GM12878 (cell line): ENCODE results near the gene NT5M. TPM values are rescaled to one million over a fixed set of nuclear protein-coding genes. Genes with fewer than 3 reads are reported as not detected.

Source experiments
- ATAC-seq: fragments of 200-7000 bp; cut with Tn5 transposase; 3 replicates; pipeline ENCODE4 v1.9.1; 2020; ENCODE audit warnings: mild to moderate bottlenecking, moderate library complexity
- BruUV-seq: library from RNA; stranded (reverse); fragments of 400-500 nt; replicated peaks from 2 replicates; lab custom pipeline; 2021; lab: Mats Ljungman, UMichigan
- CTCF ChIA-PET: fragments of 300-600 bp; sonication (Branson Sonifier 250); formaldehyde crosslinking; extraction: SDS; loops from one replicate; lab custom pipeline; 2021; ENCODE audit warnings: inconsistent platforms; lab: Yijun Ruan, JAX
- POLR2A ChIA-PET: fragments of 350-600 bp; formaldehyde crosslinking; extraction: SDS; loops from one replicate; lab custom pipeline; 2021; ENCODE audit warnings: inconsistent platforms; lab: Charles Lee
- RAD21 ChIA-PET: fragments of 300-600 bp; sonication (Branson Sonifier 250); formaldehyde crosslinking; loops from one replicate; lab custom pipeline; 2023; ENCODE audit warnings: antibody characterized with exemption; ENCODE audit not compliant: unreplicated experiment; lab: Charles Lee
- SMC1A ChIA-PET: fragments of 300-600 bp; sonication (Branson Sonifier 250); formaldehyde crosslinking; loops from one replicate; lab custom pipeline; 2023; ENCODE audit not compliant: unreplicated experiment, uncharacterized antibody; lab: Charles Lee
- DNase-seq: peaks from one replicate; pipeline ENCODE4 v3.0.0-alpha.2; 2011; ENCODE audit warnings: low read depth, low spot score
- FAIRE-seq: peaks from 3 replicates; lab custom pipeline; 2011; peaks lifted over from hg19 to GRCh38; lab: Jason Lieb, UNC
- H2AFZ ChIP-seq: 2 replicates; pipeline ENCODE4 v1.6.0; 2011; ENCODE audit warnings: low read depth, low read length, control low read depth; ENCODE audit not compliant: control insufficient read depth
- H3K27ac ChIP-seq: 2 replicates; pipeline ENCODE4 v1.5.1; 2011; ENCODE audit warnings: control low read depth; ENCODE audit not compliant: control insufficient read depth, insufficient read depth
- H3K27me3 ChIP-seq, 2 experiments: replicated peaks in 1 of 2; 2 replicates each; pipeline versions ENCODE4 v1.6.0 to v1.6.1; 2011; ENCODE audit warnings: low read length in 1 of 2; ENCODE audit not compliant: control insufficient read depth in 2 of 2, insufficient read depth in 2 of 2
- H3K36me3 ChIP-seq, 2 experiments: 2 replicates each; pipeline ENCODE4 v1.5.1; 2011; ENCODE audit warnings: low read length in 1 of 2; ENCODE audit not compliant: control insufficient read depth in 2 of 2, insufficient read depth in 2 of 2
- H3K4me1 ChIP-seq: 2 replicates; pipeline ENCODE4 v1.6.1; 2011; ENCODE audit warnings: mild to moderate bottlenecking, low read length, moderate library complexity, mixed read lengths; ENCODE audit not compliant: control insufficient read depth, insufficient read depth
- H3K4me2 ChIP-seq: 2 replicates; pipeline ENCODE4 v1.6.0; 2011; ENCODE audit warnings: control low read depth; ENCODE audit not compliant: control insufficient read depth, insufficient read depth
- H3K4me3 ChIP-seq: fragments of 200-600 bp; sonication (generic); 2 replicates; pipeline ENCODE4 v1.5.1; 2016
- H3K79me2 ChIP-seq: 2 replicates; pipeline ENCODE4 v1.6.0; 2011; ENCODE audit warnings: low read length; ENCODE audit not compliant: control insufficient read depth, insufficient read depth
- H3K9ac ChIP-seq: 2 replicates; pipeline ENCODE4 v1.8.0; 2011; ENCODE audit warnings: low read length, control low read depth, mixed read lengths; ENCODE audit not compliant: control insufficient read depth, insufficient read depth
- H3K9me3 ChIP-seq: replicated peaks from 3 replicates; pipeline ENCODE4 v1.5.1; 2011; ENCODE audit warnings: mild to moderate bottlenecking, low read length; ENCODE audit not compliant: control insufficient read depth, insufficient read depth
- H4K20me1 ChIP-seq: 2 replicates; pipeline ENCODE4 v1.6.0; 2011; ENCODE audit not compliant: control insufficient read depth, insufficient read depth
- CHD4 ChIP-seq: fragments of 200-600 bp; sonication (generic); IDR thresholded peaks from 2 replicates; pipeline ENCODE4 v1.6.1; 2016; ENCODE audit warnings: mild to moderate bottlenecking
- DPF2 ChIP-seq: fragments of 450-650 bp; IDR thresholded peaks from 2 replicates; pipeline ENCODE4 v1.6.1; 2017; ENCODE audit warnings: mild to moderate bottlenecking
- EZH2 ChIP-seq: IDR thresholded peaks from 2 replicates; pipeline ENCODE4 v1.6.1; 2012; ENCODE audit warnings: low read depth, mild to moderate bottlenecking, control low read depth, inconsistent platforms, low read length, borderline replicate concordance; ENCODE audit not compliant: control insufficient read depth
- MEF2A ChIP-seq: IDR thresholded peaks from 2 replicates; pipeline ENCODE4 v1.6.1; 2011; ENCODE audit warnings: low read depth, mild to moderate bottlenecking, low read length, moderate library complexity; ENCODE audit not compliant: insufficient read depth
- MEF2B ChIP-seq: fragments of 450-650 bp; IDR thresholded peaks from 2 replicates; pipeline ENCODE4 v1.6.1; 2018; ENCODE audit warnings: mild to moderate bottlenecking, moderate library complexity; ENCODE audit not compliant: partially characterized antibody, poor library complexity, severe bottlenecking
- MXI1 ChIP-seq: fragments of 150-350 bp; IDR thresholded peaks from 2 replicates; pipeline ENCODE4 v1.6.1; 2011; ENCODE audit warnings: low read depth, mild to moderate bottlenecking, inconsistent platforms, low read length, improper control_type of control experiment
- NFYB ChIP-seq: IDR thresholded peaks from 2 replicates; pipeline ENCODE4 v1.6.1; 2011; ENCODE audit warnings: low read depth, mild to moderate bottlenecking, low read length, improper control_type of control experiment, moderate library complexity; ENCODE audit not compliant: insufficient read depth
- NR2C1 ChIP-seq: fragments of 450-650 bp; IDR thresholded peaks from 2 replicates; pipeline ENCODE4 v1.6.1; 2017; ENCODE audit warnings: antibody characterized with exemption, mild to moderate bottlenecking, moderate library complexity
- RAD21 ChIP-seq: IDR thresholded peaks from 2 replicates; pipeline ENCODE4 v1.6.1; 2011; ENCODE audit warnings: mild to moderate bottlenecking, low read depth, low read length, moderate library complexity; ENCODE audit not compliant: insufficient read depth
- RCOR1 ChIP-seq: conservative IDR thresholded peaks from 2 replicates; pipeline ENCODE4 v1.6.1; 2012; ENCODE audit warnings: low read depth, low read length, improper control_type of control experiment
- SMAD1 ChIP-seq: fragments of 450-650 bp; IDR thresholded peaks from 2 replicates; pipeline ENCODE4 v1.6.1; 2018; ENCODE audit warnings: mild to moderate bottlenecking, low read depth; ENCODE audit not compliant: partially characterized antibody
- SREBF1 ChIP-seq: IDR thresholded peaks from 2 replicates; pipeline ENCODE4 v1.6.1; 2012; ENCODE audit warnings: mild to moderate bottlenecking, low read length
- TBL1XR1 ChIP-seq: IDR thresholded peaks from 2 replicates; pipeline ENCODE4 v1.6.1; 2012; ENCODE audit warnings: low read depth, low read length, improper control_type of control experiment
- TCF3 ChIP-seq: IDR thresholded peaks from 2 replicates; pipeline ENCODE4 v1.6.1; 2012; ENCODE audit warnings: low read depth, mild to moderate bottlenecking, low read length, borderline replicate concordance; ENCODE audit not compliant: insufficient read depth
- YBX1 ChIP-seq: fragments of 450-650 bp; IDR thresholded peaks from 2 replicates; pipeline ENCODE4 v1.6.1; 2016; ENCODE audit warnings: antibody characterized with exemption
- WGBS: methylation state at CpG from one replicate; pipeline ENCODE4 v1.1.6; 2016; ENCODE audit warnings: low lambda C conversion rate; ENCODE audit not compliant: insufficient replicate concordance, insufficient coverage; ENCODE audit errors: missing lambda C conversion rate; 5-methylcytosine and 5-hydroxymethylcytosine counted together
- in situ Hi-C: fragments of 300-500 bp; cut with MboI; formaldehyde crosslinking; loops from 9 replicates; pipeline ENCODE4 v1.14.3; 2018; ENCODE audit warnings: mixed read lengths
- intact Hi-C: fragments of 100-400 bp; cut with micrococcal nuclease; formaldehyde crosslinking; loops from one replicate; pipeline ENCODE4 v1.14.2; 2022; ENCODE audit not compliant: unreplicated experiment
- polyA plus RNA-seq, 11 experiments: library from polyadenylated mRNA; depleted of rRNA in 4 of 11; unstranded in 6 of 11; stranded (reverse) in 5 of 11; fragments of >200 nt; fragmentation: Nextera tagmentation in 4 of 11; fragmentation: Illumina TruSeq in 1 of 11; extraction: Ambion mirVana in 4 of 11; extraction: Trizol in 1 of 11; gene quantifications; 1 replicate in 1 of 11; 2 replicates in 10 of 11; pipeline versions ENCODE4 v1.2.1 to v1.2.3, GENCODE V29; 2011 to 2016; ENCODE audit warnings: inconsistent platforms in 2 of 11, missing spikeins in 2 of 11, low read depth in 1 of 11
- total RNA-seq, 4 experiments: library from RNA; depleted of rRNA in 3 of 4; stranded (reverse); fragments of >200 nt in 3 of 4; fragmentation: Illumina TruSeq in 1 of 4; extraction: Trizol in 1 of 4; gene quantifications; 2 replicates each; pipeline versions ENCODE4 v1.2.1 to v1.2.3, GENCODE V29; 2013 to 2021
- TF ChIP-seq, protein P1 (sequence below): fragments of 450-650 bp; IDR thresholded peaks from 2 replicates; pipeline ENCODE4 v1.6.1; 2017; ENCODE audit warnings: mild to moderate bottlenecking, low read depth, inconsistent platforms; ENCODE audit not compliant: poor library complexity, severe bottlenecking

Gene NT5M
- total and polyA plus RNA-seq, 10 of the 15 experiments (the other 5 are each of a cell fraction or from before 2014, with no cell fraction given): 0.18 to 14.1 (median 2.9) TPM

- CTCF ChIA-PET: interaction anchor here (0.9 to 1.1 kb wide), 2 partner anchors 97 to 314 kb away, joined by 3 read pairs; no protein-coding TSS in a partner anchor
- POLR2A ChIA-PET: interaction anchor here (0.7 to 0.9 kb wide), 3 partner anchors 20 to 26 kb away, joined by 3 to 5 read pairs (median 4); partner anchors contain the start of gene COPS3
Observed at GRCh38 chr17:17303847-17304490, 796 bp downstream of the NT5M start.

More at GRCh38 chr17:17303847-17304490, 796 bp downstream of the NT5M start:
- BruUV-seq: TSS peak; percentile 81
- SMC1A ChIA-PET: interaction anchor here (1.0 kb wide), 1 partner anchor 29 kb away, joined by 6 read pairs; no protein-coding TSS in a partner anchor
- Histone ChIP-seq H3K4me2 (peak overlapping the region; percentile 60), H3K4me3 (peak overlapping the region; percentile 94), H3K4me1 (peaks cover 26% of the 10 kb centered on the region), H2AFZ (peak overlapping the region; percentile 58), H3K27me3 (no peaks in the 10 kb centered on the region), H3K79me2 (peaks cover 4% of the 10 kb centered on the region), H3K9me3 (no peaks in the 10 kb centered on the region), H4K20me1 (no peaks in the 10 kb centered on the region), H3K27ac (peak overlapping the region; percentile 35; the same call in 1 of the 2 replicates), H3K9ac (peak overlapping the region; percentile 57)
- no peak for DNase-seq
- in situ Hi-C loops (no loop called here), intact Hi-C loops (loop anchor here (2.0 to 10.0 kb wide), 2 partner anchors 65 to 99 kb away; partner anchors contain the start of gene PLD6)
- ATAC-seq: no peak
- no peak for FAIRE-seq
- WGBS: 28% methylated on average over 21 of the region's 21 CpGs
- TF ChIP-seq RAD21 (no peak), CHD4 (no peak), DPF2 (no peak), RCOR1 (no peak), NFYB (no peak), SREBF1 (no peak), TCF3 (no peak), EZH2 (no peak), MXI1 (no peak), TBL1XR1 (no peak), YBX1 (no peak), MEF2B (no peak), MEF2A (no peak), NR2C1 (no peak), SMAD1 (no peak)
- TF ChIP-seq, protein P1, sequence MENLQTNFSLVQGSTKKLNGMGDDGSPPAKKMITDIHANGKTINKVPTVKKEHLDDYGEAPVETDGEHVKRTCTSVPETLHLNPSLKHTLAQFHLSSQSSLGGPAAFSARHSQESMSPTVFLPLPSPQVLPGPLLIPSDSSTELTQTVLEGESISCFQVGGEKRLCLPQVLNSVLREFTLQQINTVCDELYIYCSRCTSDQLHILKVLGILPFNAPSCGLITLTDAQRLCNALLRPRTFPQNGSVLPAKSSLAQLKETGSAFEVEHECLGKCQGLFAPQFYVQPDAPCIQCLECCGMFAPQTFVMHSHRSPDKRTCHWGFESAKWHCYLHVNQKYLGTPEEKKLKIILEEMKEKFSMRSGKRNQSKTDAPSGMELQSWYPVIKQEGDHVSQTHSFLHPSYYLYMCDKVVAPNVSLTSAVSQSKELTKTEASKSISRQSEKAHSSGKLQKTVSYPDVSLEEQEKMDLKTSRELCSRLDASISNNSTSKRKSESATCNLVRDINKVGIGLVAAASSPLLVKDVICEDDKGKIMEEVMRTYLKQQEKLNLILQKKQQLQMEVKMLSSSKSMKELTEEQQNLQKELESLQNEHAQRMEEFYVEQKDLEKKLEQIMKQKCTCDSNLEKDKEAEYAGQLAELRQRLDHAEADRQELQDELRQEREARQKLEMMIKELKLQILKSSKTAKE: no peak
- TF ChIP-seq, all 136 proteins: peak for 0
- H3K36me3 ChIP-seq: no peaks in the 10 kb centered on the region
- RAD21 ChIA-PET: no interaction called here
